Bronchial epithelial cell (primary cell): Measurements from ENCODE around the gene PMAIP1. TPM values are rescaled to one million over a fixed set of nuclear protein-coding genes. Genes with fewer than 3 reads are reported as not detected.
A peak's percentile ranks its signal among the peaks of the same experiment; 100 is the strongest.

Experiments
- DNase-seq: peaks from one replicate; pipeline ENCODE4 v3.0.0-alpha.2; 2010; ENCODE audit warnings: low read depth
- FAIRE-seq: peaks from 2 replicates; lab custom pipeline; 2011; peaks lifted over from hg19 to GRCh38; lab: Jason Lieb, UNC
- H3K27me3 ChIP-seq: 2 replicates; pipeline ENCODE4 v1.5.1; 2011; ENCODE audit warnings: low read length; ENCODE audit not compliant: control insufficient read depth, insufficient read depth
- H3K36me3 ChIP-seq: 2 replicates; pipeline ENCODE4 v1.5.1; 2011; ENCODE audit warnings: low read length; ENCODE audit not compliant: control insufficient read depth, insufficient read depth
- H3K4me3 ChIP-seq: 2 replicates; pipeline ENCODE4 v1.5.1; 2011; ENCODE audit warnings: mild to moderate bottlenecking, low read depth, low read length, control low read depth
- CTCF ChIP-seq: IDR thresholded peaks from 2 replicates; pipeline ENCODE4 v1.5.1; 2011; ENCODE audit warnings: mild to moderate bottlenecking, moderate library complexity, low read length, control low read depth, inconsistent platforms; ENCODE audit not compliant: insufficient read depth, severe bottlenecking
- total RNA-seq: library from RNA; depleted of rRNA; stranded (reverse); fragments of >200 nt; gene quantifications from 2 replicates; pipeline ENCODE4 v1.2.1, GENCODE V29; 2014

The PMAIP1 gene
- total RNA-seq, 1 donor from 2014 or later, result 12.1 TPM

- TF ChIP-seq CTCF, result no peak
- Histone ChIP-seq H3K27me3 (no peaks in the 10 kb centered on the region), H3K36me3 (no peaks in the 10 kb centered on the region), H3K4me3 (no peak overlapping the region)
- FAIRE-seq (no peak), DNase-seq (no peak)
These were observed 2.4 kb upstream of the PMAIP1 start for GRCh38 chr18:59897321-59897954.

GRCh38 chr18:59898093-59898492, 1.7 kb upstream of the PMAIP1 start:
- TF ChIP-seq CTCF, result no peak
- no peaks in the 10 kb centered on the region for H3K27me3 ChIP-seq
- FAIRE-seq (no peak), DNase-seq (no peak)
- no peak overlapping the region for H3K4me3 ChIP-seq
- no peaks in the 10 kb centered on the region for H3K36me3 ChIP-seq

- FAIRE-seq (no peak), DNase-seq (peak; percentile 75)
- Histone ChIP-seq H3K27me3 (no peaks in the 10 kb centered on the region), H3K36me3 (no peaks in the 10 kb centered on the region), H3K4me3 (peak overlapping the region; percentile 92)
- no peak for TF ChIP-seq CTCF
These were observed 1.0 kb upstream of the PMAIP1 start for GRCh38 chr18:59898609-59899297.

GRCh38 chr18:59900222-59901128, 679 bp downstream of the PMAIP1 start:
- Histone ChIP-seq H3K27me3 (no peaks in the 10 kb centered on the region), H3K36me3 (no peaks in the 10 kb centered on the region), H3K4me3 (peak overlapping the region; percentile 92)
- DNase-seq (peak; percentile 57), FAIRE-seq (no peak)
- no peak for TF ChIP-seq CTCF

GRCh38 chr18:59902131-59902992, 2.6 kb downstream of the PMAIP1 start:
- Histone ChIP-seq H3K4me3 (no peak overlapping the region), H3K36me3 (no peaks in the 10 kb centered on the region), H3K27me3 (no peaks in the 10 kb centered on the region)
- TF ChIP-seq CTCF, result no peak
- DNase-seq (peak; percentile 71), FAIRE-seq (peak; percentile 50)
